GM10248 (cell line): Measurements from ENCODE around the gene TTC33.

Experiments used
- CTCF ChIA-PET: fragments of 300-600 bp; sonication (Branson Sonifier 250); formaldehyde crosslinking; extraction: SDS; loops from one replicate; lab custom pipeline; 2021; ENCODE audit warnings: antibody characterized with exemption; lab: Yijun Ruan, JAX
- POLR2A ChIA-PET: fragments of 350-650 bp; sonication (Branson Sonifier 250); formaldehyde crosslinking; extraction: SDS; loops from one replicate; lab custom pipeline; 2020; ENCODE audit warnings: antibody characterized with exemption; lab: Yijun Ruan, JAX
- DNase-seq: peaks from one replicate; pipeline ENCODE4 v3.0.0; 2012; ENCODE audit errors: extremely low spot score
- CTCF ChIP-seq: IDR thresholded peaks from 2 replicates; pipeline ENCODE4 v1.5.1; 2012; ENCODE audit warnings: mild to moderate bottlenecking, low read depth; ENCODE audit errors: extremely low read depth, missing control alignments, control extremely low read depth

TTC33 gene

GRCh38 chr5:40511801-40512200 lies 244.0 kb downstream of the TTC33 start:
- TF ChIP-seq CTCF: no peak
- ChIA-PET POLR2A (no interaction called here), CTCF (interaction anchor here (2.1 kb wide), 1 partner anchor 16 kb away, joined by 6 read pairs; no protein-coding TSS in a partner anchor)
- no peak for DNase-seq

- ChIA-PET CTCF (no interaction called here), POLR2A (no interaction called here)
- no peak for TF ChIP-seq CTCF
- no peak for DNase-seq
Measured at GRCh38 chr5:40507095-40507494, 248.7 kb downstream of the TTC33 start.

DNA sequence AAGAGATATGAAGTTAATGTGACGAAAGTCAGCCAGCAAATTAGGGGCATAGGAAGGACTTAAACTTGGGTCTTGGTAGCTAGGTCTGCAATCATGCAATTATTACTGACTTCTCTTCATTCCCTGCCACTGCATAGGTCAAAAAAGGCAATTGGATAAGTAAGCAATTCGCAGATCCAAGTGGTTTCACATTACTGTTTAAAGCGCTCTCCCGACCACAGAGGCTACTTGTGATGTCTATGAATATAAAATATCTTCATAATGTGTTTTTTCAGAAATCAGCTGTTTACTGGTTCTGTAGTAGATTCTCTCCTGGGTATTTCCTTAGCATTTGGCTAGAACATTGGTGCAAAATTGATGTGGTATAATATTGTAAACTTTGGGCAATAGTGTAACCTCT lies 250.7 kb downstream of the TTC33 start:
- POLR2A ChIA-PET: no interaction called here
- no peak for DNase-seq
- CTCF ChIA-PET: interaction anchor here (1.4 kb wide), 1 partner anchor 181 kb away, joined by 3 read pairs; no protein-coding TSS in a partner anchor
- no peak for TF ChIP-seq CTCF

GRCh38 chr5:40503439-40503838 lies 252.3 kb downstream of the TTC33 start:
- no peak for DNase-seq
- ChIA-PET CTCF (no interaction called here), POLR2A (no interaction called here)
- no peak for TF ChIP-seq CTCF

GRCh38 chr5:40502736-40503135 lies 253.0 kb downstream of the TTC33 start:
- ChIA-PET CTCF (no interaction called here), POLR2A (no interaction called here)
- TF ChIP-seq CTCF: no peak
- DNase-seq: no peak

- CTCF ChIA-PET: no interaction called here
- POLR2A ChIA-PET: no interaction called here
- no peak for DNase-seq
- TF ChIP-seq CTCF: no peak
Measured at GRCh38 chr5:40501711-40502444, 253.9 kb downstream of the TTC33 start.
